ENCODE results near the gene ATXN10.
"Not testable (repeated sequence)": the region's sequence is repeated elsewhere in the genome, so short reads cannot be mapped to it uniquely, and the experiment has no call there.

The ATXN10 gene

GRCh38 chr22:45644714-45645113, 26.9 kb upstream of the ATXN10 start:
- DNase-seq (ENCODE audit: low read depth), result no peak

GRCh38 chr22:45645150-45645525, 26.5 kb upstream of the ATXN10 start:
- DNase-seq (ENCODE audit: low read depth), result no peak

- DNase-seq (ENCODE audit: low read depth), result peak; percentile 68
These were observed 25.9 kb upstream of the ATXN10 start for GRCh38 chr22:45645526-45646414.

- no peak for DNase-seq (ENCODE audit: low read depth)
These were observed 24.0 kb upstream of the ATXN10 start for GRCh38 chr22:45647532-45648225.

- no peak for DNase-seq (ENCODE audit: low read depth)
These were observed 23.1 kb upstream of the ATXN10 start for GRCh38 chr22:45648301-45649117.

- no peak for DNase-seq (ENCODE audit: low read depth)
These were observed 21.8 kb upstream of the ATXN10 start for GRCh38 chr22:45649809-45650208.

- no peak for DNase-seq (ENCODE audit: low read depth)
These were observed 20.9 kb upstream of the ATXN10 start for GRCh38 chr22:45650721-45651120.

GRCh38 chr22:45651931-45652528, 19.6 kb upstream of the ATXN10 start:
- no peak for DNase-seq (ENCODE audit: low read depth)

- no peak for DNase-seq (ENCODE audit: low read depth)
These were observed 15.1 kb upstream of the ATXN10 start for GRCh38 chr22:45656577-45656976.

- DNase-seq (ENCODE audit: low read depth), result no peak
These were observed 13.9 kb upstream of the ATXN10 start for GRCh38 chr22:45657701-45658100.

- no peak for DNase-seq (ENCODE audit: low read depth)
These were observed 7.4 kb upstream of the ATXN10 start for GRCh38 chr22:45664136-45664646.

- no peak for DNase-seq (ENCODE audit: low read depth)
These were observed 4.1 kb upstream of the ATXN10 start for GRCh38 chr22:45667486-45667885.

GRCh38 chr22:45670363-45670762, 1.3 kb upstream of the ATXN10 start:
- not testable (repeated sequence) for DNase-seq (ENCODE audit: low read depth)

GRCh38 chr22:45670981-45671782, 452 bp upstream of the ATXN10 start:
- no peak for DNase-seq (ENCODE audit: low read depth)

- DNase-seq (ENCODE audit: low read depth), result no peak
These were observed 1.2 kb downstream of the ATXN10 start for GRCh38 chr22:45672564-45673481.

GRCh38 chr22:45673482-45674175, 2.0 kb downstream of the ATXN10 start:
- no peak for DNase-seq (ENCODE audit: low read depth)

- DNase-seq (ENCODE audit: low read depth), result no peak
These were observed 4.4 kb downstream of the ATXN10 start for GRCh38 chr22:45676024-45676423.

GRCh38 chr22:45677063-45677462, 5.4 kb downstream of the ATXN10 start:
- DNase-seq (ENCODE audit: low read depth), result no peak
